Kidney (tissue), 14 donors: ENCODE data around the gene PRKN. TPM values are rescaled to one million over a fixed set of nuclear protein-coding genes. Genes with fewer than 3 reads are reported as not detected.

Experiments used
- DNase-seq, 5 donors: peaks; one replicate each; pipeline ENCODE4 v3.0.0-alpha.2; 2013 to 2020
- FAIRE-seq: peaks from 2 replicates; lab custom pipeline; 2012; peaks lifted over from hg19 to GRCh38; lab: Jason Lieb, UNC
- H3K27ac ChIP-seq, 2 donors: one replicate each; pipeline ENCODE4 v1.7.0; 2013; ENCODE audit warnings: low read depth in 2 of 2, low read length in 2 of 2, inconsistent platforms in 1 of 2
- H3K27me3 ChIP-seq: one replicate; pipeline ENCODE4 v1.7.1; 2013; ENCODE audit warnings: low read length, inconsistent platforms; ENCODE audit not compliant: control insufficient read depth, insufficient read depth
- H3K36me3 ChIP-seq, 3 donors: one replicate each; pipeline versions ENCODE4 v1.7.0 to v1.7.1; 2013; ENCODE audit warnings: low read length in 3 of 3, control low read depth in 1 of 3, inconsistent platforms in 1 of 3; ENCODE audit not compliant: insufficient read depth in 3 of 3, control insufficient read depth in 2 of 3
- H3K4me1 ChIP-seq, 3 donors: one replicate each; pipeline versions ENCODE4 v1.7.0 to v1.7.1; 2013; ENCODE audit warnings: low read length in 3 of 3, inconsistent platforms in 1 of 3, low read depth in 1 of 3; ENCODE audit not compliant: control insufficient read depth in 2 of 3, insufficient read depth in 2 of 3
- H3K4me3 ChIP-seq, 3 donors: one replicate each; pipeline versions ENCODE4 v1.7.0 to v1.8.1; 2013; ENCODE audit warnings: low read length in 3 of 3, control low read depth in 1 of 3, inconsistent platforms in 1 of 3
- H3K9ac ChIP-seq, 3 donors: one replicate each; pipeline versions ENCODE4 v1.7.0 to v1.7.1; 2013; ENCODE audit warnings: low read length in 3 of 3, control low read depth in 1 of 3, inconsistent platforms in 1 of 3
- H3K9me3 ChIP-seq, 3 donors: one replicate each; pipeline versions ENCODE4 v1.7.0 to v1.7.1; 2013; ENCODE audit warnings: low read length in 3 of 3, control low read depth in 1 of 3, inconsistent platforms in 1 of 3; ENCODE audit not compliant: control insufficient read depth in 2 of 3, insufficient read depth in 1 of 3
- CTCF ChIP-seq: IDR thresholded peaks from 3 replicates; pipeline ENCODE4 v1.5.1; 2012; ENCODE audit warnings: mild to moderate bottlenecking, moderate library complexity, borderline replicate concordance; ENCODE audit not compliant: insufficient read depth; ENCODE audit errors: extremely low read depth
- intact Hi-C: fragments of 100-400 bp; cut with DNase I; formaldehyde crosslinking; loops from one replicate; pipeline ENCODE4 v1.11.1; 2022
- polyA plus RNA-seq: library from polyadenylated mRNA; stranded (reverse); fragments of 350-450 nt; fragmentation: Illumina TruSeq; extraction: RNeasy Lipid Tissue Mini Kit (QIAGEN cat#74804); gene quantifications from one replicate; pipeline ENCODE4 v1.2.3, GENCODE V29; 2014; ENCODE audit warnings: low read depth, low replicate concordance; ENCODE audit not compliant: insufficient read depth
- total RNA-seq: library from RNA; stranded (reverse); fragmentation: NEBNext Ultra II Directional; extraction: Animal tissue kit (Norgen Biotek cat#: 25700); gene quantifications from one replicate; pipeline ENCODE4 v1.2.1, GENCODE V29; 2021
- donor health status: control.
- donor health status: control.
- donor health status: control.
- donor health status: control.
- donor health status: control.
- donor health status: DM: yes; HTN: yes; CAD: no.
- donor health status: Normal renal cell carcinoma (clear cell type).

Gene PRKN
- total and polyA plus RNA-seq, 2 donors from 2014 or later, result 8.6 to 10.4 TPM

DNA sequence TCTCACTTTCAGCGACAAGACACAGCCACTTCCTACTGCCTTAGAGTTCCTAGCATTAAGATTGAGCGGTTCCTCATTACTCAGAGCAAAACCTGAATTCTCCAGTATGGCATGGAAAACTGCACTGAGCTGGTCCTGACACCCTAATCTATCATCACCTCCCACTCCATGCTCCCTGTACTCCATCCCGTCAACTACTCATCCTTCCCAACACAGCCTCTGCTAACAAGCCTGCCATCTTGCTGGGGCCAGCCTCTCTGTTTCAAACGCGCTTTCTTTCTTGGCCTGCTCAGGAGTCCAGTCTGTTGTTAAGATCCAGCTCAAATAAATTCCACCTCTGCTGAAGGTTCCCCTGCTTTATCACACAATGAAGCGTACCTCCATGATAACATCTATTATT lies 12.0 kb downstream of the PRKN start:
- H3K9ac ChIP-seq, result no peak overlapping the region
- no peaks in the 10 kb centered on the region for H3K27me3 ChIP-seq
- no peaks in the 10 kb centered on the region for H3K9me3 ChIP-seq
- intact Hi-C loops, result no loop called here
- H3K36me3 ChIP-seq, result no peaks in the 10 kb centered on the region
- no peaks in the 10 kb centered on the region for H3K4me1 ChIP-seq
- TF ChIP-seq CTCF, result no peak
- no peak overlapping the region for H3K4me3 ChIP-seq
- no peak for DNase-seq
- no peak for FAIRE-seq
- no peak overlapping the region for H3K27ac ChIP-seq

GRCh38 chr6:162713974-162714780 lies 13.4 kb downstream of the PRKN start:
- Histone ChIP-seq H3K9ac (no peak overlapping the region), H3K4me1 (no peaks in the 10 kb centered on the region), H3K4me3 (no peak overlapping the region), H3K36me3 (no peaks in the 10 kb centered on the region), H3K9me3 (no peaks in the 10 kb centered on the region), H3K27me3 (no peaks in the 10 kb centered on the region), H3K27ac (no peak overlapping the region)
- intact Hi-C loops, result no loop called here
- TF ChIP-seq CTCF, result no peak
- DNase-seq (no peak), FAIRE-seq (no peak)

GRCh38 chr6:162712694-162713093 lies 14.9 kb downstream of the PRKN start:
- no peak for TF ChIP-seq CTCF
- no peaks in the 10 kb centered on the region for H3K9me3 ChIP-seq
- H3K4me1 ChIP-seq, result no peaks in the 10 kb centered on the region
- intact Hi-C loops, result no loop called here
- no peaks in the 10 kb centered on the region for H3K27me3 ChIP-seq
- H3K27ac ChIP-seq, result no peak overlapping the region
- no peak for FAIRE-seq
- H3K36me3 ChIP-seq, result no peaks in the 10 kb centered on the region
- no peak overlapping the region for H3K4me3 ChIP-seq
- no peak overlapping the region for H3K9ac ChIP-seq
- no peak for DNase-seq
